ENCODE data around the gene PTMA.

DNA sequence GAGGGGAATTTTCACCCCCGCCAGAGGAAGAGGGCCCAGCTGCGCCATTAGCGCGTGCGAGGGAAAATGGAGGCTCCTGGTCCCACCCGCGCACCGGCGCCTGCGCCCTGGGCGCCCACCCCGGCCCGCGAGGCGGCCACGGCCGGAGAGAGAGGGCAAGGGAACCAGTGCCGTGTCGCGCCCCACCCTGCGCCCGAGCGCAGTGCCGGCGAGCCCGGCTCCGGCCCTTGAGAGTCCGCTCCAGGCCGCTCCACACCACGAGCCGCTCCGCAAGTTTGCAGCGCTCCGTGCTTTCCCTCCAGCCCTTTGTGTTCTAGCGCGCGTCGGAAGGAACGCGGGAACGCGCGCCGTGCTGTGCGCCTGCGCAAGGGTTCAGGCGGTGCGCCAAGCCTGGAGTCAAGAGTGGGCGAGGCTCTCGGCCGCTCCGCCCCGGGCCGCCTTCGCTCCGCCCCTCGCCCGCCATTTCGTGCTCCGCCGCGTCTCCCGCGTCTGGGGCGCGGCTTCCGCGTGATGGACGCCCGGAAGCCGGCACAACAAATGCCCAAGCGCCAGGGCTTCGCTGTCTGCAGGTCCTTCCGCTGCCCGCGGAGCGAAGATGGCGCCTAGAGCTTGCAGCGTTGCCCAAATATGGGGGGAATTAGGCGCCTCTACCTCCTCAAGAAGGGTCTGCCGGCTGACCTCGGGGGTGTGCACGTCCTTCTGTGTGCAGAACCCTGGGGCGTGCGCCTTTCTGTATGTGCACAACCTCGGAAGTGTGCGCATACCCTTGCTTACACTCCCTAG lies 46.1 kb upstream of the PTMA start:
- no peak for TF ChIP-seq CTCF (conservative IDR thresholded peaks at IDR 0.05)
- TF ChIP-seq EZH2 (IDR thresholded peaks at IDR 0.05; ENCODE audit: low read depth) = no peak
